ENCODE data around the gene PCNX2. TPM values are rescaled to one million over a fixed set of nuclear protein-coding genes. Genes with fewer than 3 reads are reported as not detected.

PCNX2 gene
- total and polyA plus RNA-seq, 5 donors: 0.66 to 5.0 (median 3.1) TPM

- WGBS: 57% methylated on average over 8 of the region's 8 CpGs
Observed at GRCh38 chr1:233281711-233282581, 13.6 kb downstream of the PCNX2 start.

GRCh38 chr1:233279971-233280370, 15.6 kb downstream of the PCNX2 start:
- intact Hi-C loops (cut with DNase I): no loop called here
- H3K9me3 ChIP-seq (ENCODE audit: control insufficient read depth, low read length): no peaks in the 10 kb centered on the region
- no peak for ATAC-seq
- H3K27me3 ChIP-seq (ENCODE audit: control insufficient read depth, insufficient read depth): no peaks in the 10 kb centered on the region
- no peak overlapping the region for H3K27ac ChIP-seq (ENCODE audit: low read length)
- DNase-seq: no peak
- H3K4me3 ChIP-seq (ENCODE audit: low read length): no peak overlapping the region
- WGBS: 93% methylated on average over 2 of the region's 2 CpGs
- no peaks in the 10 kb centered on the region for H3K4me1 ChIP-seq (ENCODE audit: control insufficient read depth, insufficient read depth, low read length)

More at GRCh38 chr1:233281711-233282581, 13.6 kb downstream of the PCNX2 start:
- Histone ChIP-seq H3K9me3 (ENCODE audit: control insufficient read depth, low read length) (no peaks in the 10 kb centered on the region), H3K4me1 (ENCODE audit: control insufficient read depth, insufficient read depth, low read length) (no peaks in the 10 kb centered on the region), H3K4me3 (ENCODE audit: low read length) (no peak overlapping the region), H3K27ac (ENCODE audit: low read length) (no peak overlapping the region), H3K27me3 (ENCODE audit: control insufficient read depth, insufficient read depth) (no peaks in the 10 kb centered on the region)
- intact Hi-C loops (cut with DNase I): no loop called here
- DNase-seq: no peak
- no peak for ATAC-seq

DNA sequence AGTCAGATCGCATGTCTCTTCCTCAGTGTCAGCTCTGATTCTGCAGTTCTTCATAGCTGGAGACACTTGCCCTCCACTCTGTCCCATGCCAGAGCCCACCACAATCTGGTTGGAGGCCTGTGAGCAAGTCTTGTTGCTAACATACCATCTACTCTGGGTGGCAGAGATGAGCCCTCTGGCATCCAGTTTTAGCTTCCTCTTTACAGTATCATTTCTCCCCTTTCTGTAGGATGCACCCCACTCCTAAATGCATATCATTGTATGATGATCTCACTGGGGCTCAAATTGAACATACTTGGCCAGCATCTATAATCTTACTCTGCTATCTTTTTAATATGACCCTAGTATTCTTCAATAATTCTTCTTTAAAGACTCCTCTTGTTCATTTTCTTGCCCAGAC, 16.9 kb downstream of the PCNX2 start:
- no peak for DNase-seq
- no peak for ATAC-seq
- Histone ChIP-seq H3K9me3 (ENCODE audit: control insufficient read depth, low read length) (no peaks in the 10 kb centered on the region), H3K4me3 (ENCODE audit: low read length) (no peak overlapping the region), H3K4me1 (ENCODE audit: control insufficient read depth, insufficient read depth, low read length) (no peaks in the 10 kb centered on the region), H3K27me3 (ENCODE audit: control insufficient read depth, insufficient read depth) (no peaks in the 10 kb centered on the region), H3K27ac (ENCODE audit: low read length) (no peak overlapping the region)
- intact Hi-C loops (cut with DNase I): no loop called here
- WGBS: 86% methylated on average over 1 of the region's 1 CpG

GRCh38 chr1:233277637-233278606, 17.6 kb downstream of the PCNX2 start:
- WGBS: 87% methylated on average over 7 of the region's 7 CpGs
- Histone ChIP-seq H3K27ac (ENCODE audit: low read length) (no peak overlapping the region), H3K4me3 (ENCODE audit: low read length) (no peak overlapping the region), H3K27me3 (ENCODE audit: control insufficient read depth, insufficient read depth) (no peaks in the 10 kb centered on the region), H3K9me3 (ENCODE audit: control insufficient read depth, low read length) (no peaks in the 10 kb centered on the region), H3K4me1 (ENCODE audit: control insufficient read depth, insufficient read depth, low read length) (no peaks in the 10 kb centered on the region)
- intact Hi-C loops (cut with DNase I): no loop called here
- no peak for ATAC-seq
- no peak for DNase-seq

GRCh38 chr1:233269656-233270055, 25.9 kb downstream of the PCNX2 start:
- H3K27ac ChIP-seq (ENCODE audit: low read length): no peak overlapping the region
- no peak overlapping the region for H3K4me3 ChIP-seq (ENCODE audit: low read length)
- 16% methylated on average over 2 of the region's 2 CpGs for WGBS
- no peaks in the 10 kb centered on the region for H3K4me1 ChIP-seq (ENCODE audit: control insufficient read depth, insufficient read depth, low read length)
- H3K27me3 ChIP-seq (ENCODE audit: control insufficient read depth, insufficient read depth): no peaks in the 10 kb centered on the region
- DNase-seq: no peak
- H3K9me3 ChIP-seq (ENCODE audit: control insufficient read depth, low read length): no peaks in the 10 kb centered on the region
- intact Hi-C loops (cut with DNase I): no loop called here
- no peak for ATAC-seq

- DNase-seq (no peak), ATAC-seq (no peak)
- H3K27me3 ChIP-seq (ENCODE audit: control insufficient read depth, insufficient read depth): no peaks in the 10 kb centered on the region
- no peaks in the 10 kb centered on the region for H3K9me3 ChIP-seq (ENCODE audit: control insufficient read depth, low read length)
- intact Hi-C loops (cut with DNase I): no loop called here
- H3K4me3 ChIP-seq (ENCODE audit: low read length): no peak overlapping the region
- 95% methylated on average over 3 of the region's 3 CpGs for WGBS
- H3K27ac ChIP-seq (ENCODE audit: low read length): no peak overlapping the region
- no peaks in the 10 kb centered on the region for H3K4me1 ChIP-seq (ENCODE audit: control insufficient read depth, insufficient read depth, low read length)
Observed at GRCh38 chr1:233268389-233269022, 27.0 kb downstream of the PCNX2 start.

DNA sequence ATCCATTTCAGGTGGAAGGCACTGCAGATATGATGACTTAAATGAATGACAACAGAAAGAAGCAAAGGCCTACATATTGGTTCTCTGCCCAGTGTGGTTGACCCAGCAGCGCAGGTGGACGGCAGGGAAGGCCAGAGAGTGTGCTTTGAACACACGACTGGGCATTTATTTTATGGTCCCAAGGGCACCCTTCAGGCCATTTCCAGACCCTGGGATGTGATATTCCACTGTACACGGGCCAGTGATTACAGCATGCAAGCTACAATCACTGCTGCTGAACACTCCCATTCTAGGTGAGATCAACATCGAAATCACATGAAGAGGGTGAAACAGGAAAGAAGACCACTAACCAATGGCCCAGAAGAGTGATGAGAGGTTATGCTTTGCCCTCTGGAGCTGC, 33.8 kb downstream of the PCNX2 start:
- H3K4me1 ChIP-seq (ENCODE audit: control insufficient read depth, insufficient read depth, low read length): no peaks in the 10 kb centered on the region
- H3K4me3 ChIP-seq (ENCODE audit: low read length): no peak overlapping the region

DNA sequence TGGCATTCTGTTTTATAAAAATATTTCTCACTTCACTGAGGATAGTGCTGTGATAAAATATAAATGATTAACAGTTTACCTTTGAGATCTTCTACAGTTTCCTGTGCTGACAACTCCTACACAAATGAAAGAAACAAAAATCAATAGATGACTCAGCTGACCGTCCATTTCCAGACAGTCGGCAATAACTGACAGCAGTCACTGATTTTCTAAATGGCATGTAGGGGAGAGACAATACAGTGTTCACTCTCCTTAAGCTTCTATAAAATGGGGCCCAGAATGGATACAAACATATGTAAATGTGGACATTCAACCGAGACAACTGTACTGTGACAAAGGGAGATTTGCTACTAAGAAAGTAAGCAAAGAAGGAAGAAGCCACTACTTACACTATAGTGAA, 34.3 kb downstream of the PCNX2 start:
- Histone ChIP-seq H3K27me3 (ENCODE audit: control insufficient read depth, insufficient read depth) (no peaks in the 10 kb centered on the region), H3K4me3 (ENCODE audit: low read length) (no peak overlapping the region), H3K4me1 (ENCODE audit: control insufficient read depth, insufficient read depth, low read length) (no peaks in the 10 kb centered on the region), H3K9me3 (ENCODE audit: control insufficient read depth, low read length) (no peaks in the 10 kb centered on the region), H3K27ac (ENCODE audit: low read length) (no peak overlapping the region)
- intact Hi-C loops (cut with DNase I): no loop called here
- ATAC-seq: no peak
- WGBS: 78% methylated on average over 3 of the region's 3 CpGs
- DNase-seq: no peak

More for the DNA sequence above, 33.8 kb downstream of the PCNX2 start:
- Histone ChIP-seq H3K27ac (ENCODE audit: low read length) (no peak overlapping the region), H3K9me3 (ENCODE audit: control insufficient read depth, low read length) (no peaks in the 10 kb centered on the region), H3K27me3 (ENCODE audit: control insufficient read depth, insufficient read depth) (no peaks in the 10 kb centered on the region)
- ATAC-seq (no peak), DNase-seq (no peak)
- intact Hi-C loops (cut with DNase I): no loop called here
- 86% methylated on average over 5 of the region's 5 CpGs for WGBS

DNA sequence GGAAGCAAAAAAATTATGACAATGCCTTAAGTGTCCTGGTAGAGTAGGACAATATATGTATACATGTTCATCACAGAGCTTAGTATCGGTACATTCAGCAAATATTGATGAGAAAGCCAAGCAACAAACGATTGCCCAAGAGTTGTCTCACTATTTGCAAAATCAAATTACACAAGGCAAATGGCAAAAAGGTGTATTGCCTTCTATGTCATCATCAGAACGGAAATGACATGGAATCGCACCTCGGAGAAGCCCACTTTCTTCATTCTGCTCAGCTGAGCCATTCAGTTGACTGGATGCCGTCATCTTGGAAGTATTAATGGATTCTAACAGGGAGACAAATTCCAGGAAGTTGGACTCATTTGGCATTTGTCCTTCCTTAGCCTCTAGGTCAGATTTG, 37.7 kb downstream of the PCNX2 start:
- no peaks in the 10 kb centered on the region for H3K27me3 ChIP-seq (ENCODE audit: control insufficient read depth, insufficient read depth)
- DNase-seq: no peak
- intact Hi-C loops (cut with DNase I): no loop called here
- ATAC-seq: no peak
- WGBS: 93% methylated on average over 6 of the region's 6 CpGs
- H3K27ac ChIP-seq (ENCODE audit: low read length): no peak overlapping the region
- no peaks in the 10 kb centered on the region for H3K9me3 ChIP-seq (ENCODE audit: control insufficient read depth, low read length)
- no peak overlapping the region for H3K4me3 ChIP-seq (ENCODE audit: low read length)
- no peaks in the 10 kb centered on the region for H3K4me1 ChIP-seq (ENCODE audit: control insufficient read depth, insufficient read depth, low read length)

DNA sequence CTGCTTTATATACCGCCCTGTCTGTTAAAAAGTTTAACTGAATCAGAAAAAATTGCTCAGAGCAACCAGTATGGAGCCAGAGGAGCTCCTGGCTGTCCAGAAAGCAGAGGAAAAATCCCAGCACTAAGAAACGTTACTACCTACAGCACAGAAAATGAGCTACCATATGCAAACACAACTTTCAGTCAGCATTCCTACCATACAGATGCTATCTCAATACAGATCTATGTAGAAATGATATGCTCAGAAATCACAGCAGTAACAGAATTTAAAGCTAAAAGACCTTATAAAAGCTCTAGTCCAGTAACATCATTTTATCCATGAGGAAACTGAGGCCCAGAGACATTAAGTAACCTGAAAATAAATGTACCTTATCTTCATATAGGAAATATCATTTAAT, 38.7 kb downstream of the PCNX2 start:
- Histone ChIP-seq H3K27me3 (ENCODE audit: control insufficient read depth, insufficient read depth) (no peaks in the 10 kb centered on the region), H3K4me3 (ENCODE audit: low read length) (no peak overlapping the region), H3K27ac (ENCODE audit: low read length) (no peak overlapping the region), H3K9me3 (ENCODE audit: control insufficient read depth, low read length) (no peaks in the 10 kb centered on the region), H3K4me1 (ENCODE audit: control insufficient read depth, insufficient read depth, low read length) (no peaks in the 10 kb centered on the region)
- DNase-seq (no peak), ATAC-seq (no peak)
- 90% methylated on average over 2 of the region's 2 CpGs for whole genome bisulfite sequencing
- intact Hi-C loops (cut with DNase I): no loop called here

- intact Hi-C loops (cut with DNase I): no loop called here
- Histone ChIP-seq H3K27ac (ENCODE audit: low read length) (no peak overlapping the region), H3K9me3 (ENCODE audit: control insufficient read depth, low read length) (no peaks in the 10 kb centered on the region), H3K27me3 (ENCODE audit: control insufficient read depth, insufficient read depth) (no peaks in the 10 kb centered on the region), H3K4me1 (ENCODE audit: control insufficient read depth, insufficient read depth, low read length) (no peaks in the 10 kb centered on the region), H3K4me3 (ENCODE audit: low read length) (no peak overlapping the region)
- ATAC-seq (no peak), DNase-seq (no peak)
- WGBS: 97% methylated on average over 1 of the region's 1 CpG
Observed at GRCh38 chr1:233256191-233256590, 39.3 kb downstream of the PCNX2 start.

All from right cardiac atrium (tissue), 5 donors.